ENCODE data around the gene FJX1. TPM values are rescaled to one million over a fixed set of nuclear protein-coding genes. Genes with fewer than 3 reads are reported as not detected.
"Not testable (repeated sequence)": the region's sequence is repeated elsewhere in the genome, so short reads cannot be mapped to it uniquely, and the experiment has no call there.

FJX1 gene
- total RNA-seq, 1 donor from 2014 or later: 28.8 TPM

- no peak for DNase-seq (ENCODE audit: low spot score)
Observed at GRCh38 chr11:35663408-35663702, 45.1 kb downstream of the FJX1 start.

- no peak for DNase-seq (ENCODE audit: low spot score)
Observed at GRCh38 chr11:35664977-35665441, 46.7 kb downstream of the FJX1 start.

GRCh38 chr11:35667257-35667656 lies 49.0 kb downstream of the FJX1 start:
- DNase-seq (ENCODE audit: low spot score): no peak

GRCh38 chr11:35668350-35668749 lies 50.1 kb downstream of the FJX1 start:
- not testable (repeated sequence) for DNase-seq (ENCODE audit: low spot score)

Other genes starting within 250 kb of the FJX1 start
- 1.3 TPM for gene SLC1A2, start 198.9 kb upstream of the FJX1 start, total RNA-seq
- gene PAMR1, start 92.8 kb upstream of the FJX1 start, total RNA-seq: 30.8 TPM
- 74.0 TPM for gene TRIM44, start 44.3 kb downstream of the FJX1 start, total RNA-seq

Data from mesenteric fat pad (tissue), 1 donor.